K562 (cell line): Measurements from ENCODE around the gene AFF3. TPM values are rescaled to one million over a fixed set of nuclear protein-coding genes. Genes with fewer than 3 reads are reported as not detected.

ENCODE experiments used
- ATAC-seq: fragments of 200-7000 bp; cut with Tn5 transposase; 3 replicates; pipeline ENCODE4 v1.9.1; 2020; ENCODE audit warnings: moderate library complexity
- BruUV-seq: library from RNA; stranded (reverse); fragments of 400-500 nt; replicated peaks from 2 replicates; lab custom pipeline; 2021; lab: Mats Ljungman, UMichigan
- CTCF ChIA-PET: fragments of 300-600 bp; formaldehyde crosslinking; extraction: SDS; loops from one replicate; lab custom pipeline; 2021; ENCODE audit warnings: low intra/inter-chr PET ratio; lab: Yijun Ruan, JAX
- POLR2A ChIA-PET: fragments of 300-600, 350-650 bp; sonication (Branson Sonifier 250); formaldehyde crosslinking; extraction: SDS; loops from one replicate; lab custom pipeline; 2021; ENCODE audit warnings: antibody characterized with exemption, inconsistent platforms; lab: Yijun Ruan, JAX
- DNase-seq, 4 experiments: peaks; one replicate each; pipeline versions ENCODE4 v3.0.0 to v3.0.0-alpha.2; 2011 to 2018; ENCODE audit warnings: low spot score in 3 of 4, mixed read lengths in 3 of 4; ENCODE audit errors: extremely low read depth in 1 of 4
- FAIRE-seq: peaks from 2 replicates; lab custom pipeline; 2011; peaks lifted over from hg19 to GRCh38; lab: Jason Lieb, UNC
- H2AFZ ChIP-seq: 2 replicates; pipeline ENCODE4 v1.6.0; 2011; ENCODE audit warnings: low read depth, low read length, control low read depth, inconsistent platforms
- H3K27ac ChIP-seq: fragments of 200-600 bp; 3 replicates; pipeline ENCODE4 v1.8.0; 2011; ENCODE audit warnings: low read depth, mild to moderate bottlenecking, control low read depth, inconsistent platforms, low read length, moderate library complexity, mixed read lengths; ENCODE audit errors: extremely low read depth
- H3K27me3 ChIP-seq, 2 experiments: fragments of 300-600 bp in 1 of 2; 2 replicates in 1 of 2; 3 replicates in 1 of 2; pipeline versions ENCODE4 v1.6.0 to v1.8.0; 2011; ENCODE audit warnings: inconsistent platforms in 2 of 2, low read length in 2 of 2, mild to moderate bottlenecking in 1 of 2, mixed read lengths in 1 of 2, moderate library complexity in 1 of 2; ENCODE audit not compliant: control insufficient read depth in 2 of 2, insufficient read depth in 2 of 2
- H3K36me3 ChIP-seq: fragments of 300-600 bp; 3 replicates; pipeline ENCODE4 v1.8.0; 2011; ENCODE audit warnings: mild to moderate bottlenecking, low read length, inconsistent platforms; ENCODE audit not compliant: control insufficient read depth, insufficient read depth
- H3K4me1 ChIP-seq, 2 experiments: fragments of 200-600 bp in 1 of 2; replicated peaks in 1 of 2; 2 replicates in 1 of 2; 3 replicates in 1 of 2; pipeline versions ENCODE4 v1.5.1 to v1.8.0; 2011; ENCODE audit warnings: inconsistent platforms in 2 of 2, low read length in 2 of 2, mild to moderate bottlenecking in 1 of 2, mixed read lengths in 1 of 2, moderate library complexity in 1 of 2; ENCODE audit not compliant: control insufficient read depth in 2 of 2, insufficient read depth in 2 of 2
- H3K4me2 ChIP-seq: 2 replicates; pipeline ENCODE4 v1.6.1; 2011; ENCODE audit warnings: low read length, control low read depth, inconsistent platforms, mixed read lengths; ENCODE audit not compliant: insufficient read depth
- H3K4me3 ChIP-seq: fragments of 200-600 bp; sonication (generic), shearing (Covaris generic); 2 replicates; pipeline ENCODE4 v1.5.1; 2016; ENCODE audit warnings: control low read depth, inconsistent platforms
- H3K79me2 ChIP-seq: fragments of 200-600 bp; 3 replicates; pipeline ENCODE4 v1.8.0; 2011; ENCODE audit warnings: low read length, inconsistent platforms; ENCODE audit not compliant: control insufficient read depth, insufficient read depth
- H3K9ac ChIP-seq, 2 experiments: 2 replicates each; pipeline versions ENCODE4 v1.6.0 to v1.6.1; 2011; ENCODE audit warnings: low read depth in 2 of 2, low read length in 2 of 2, control low read depth in 1 of 2, inconsistent platforms in 1 of 2, mild to moderate bottlenecking in 1 of 2, mixed read lengths in 1 of 2; ENCODE audit not compliant: insufficient read depth in 1 of 2
- H3K9me1 ChIP-seq: one replicate; pipeline ENCODE4 v1.6.0; 2011; ENCODE audit warnings: inconsistent platforms, mild to moderate bottlenecking, low read length, moderate library complexity; ENCODE audit not compliant: control insufficient read depth, insufficient read depth
- H3K9me3 ChIP-seq: replicated peaks from 2 replicates; pipeline ENCODE4 v1.5.1; 2011; ENCODE audit warnings: low read depth, low read length, inconsistent platforms; ENCODE audit not compliant: control insufficient read depth, insufficient read depth
- H4K20me1 ChIP-seq: replicated peaks from 2 replicates; pipeline ENCODE4 v1.6.1; 2011; ENCODE audit warnings: low read length, inconsistent platforms, mixed read lengths; ENCODE audit not compliant: control insufficient read depth, insufficient read depth
- E2F1 ChIP-seq: sonication (generic); formaldehyde crosslinking; IDR thresholded peaks from 2 replicates; pipeline ENCODE4 v1.8.1; 2023; ENCODE audit warnings: mild to moderate bottlenecking, missing genetic modification reagents, moderate library complexity
- HDGF ChIP-seq: fragments of 450-650 bp; IDR thresholded peaks from 2 replicates; pipeline ENCODE4 v1.6.1; 2016
- HES1 ChIP-seq: fragments of 450-650 bp; IDR thresholded peaks from 2 replicates; pipeline ENCODE4 v1.6.1; 2016; ENCODE audit warnings: low read depth, mild to moderate bottlenecking, moderate library complexity
- LCOR ChIP-seq: sonication (generic); formaldehyde crosslinking; IDR thresholded peaks from 2 replicates; pipeline ENCODE4 v1.8.0; 2022; ENCODE audit warnings: mild to moderate bottlenecking, missing genetic modification reagents
- MNT ChIP-seq, 2 experiments: fragments of 450-650 bp; conservative IDR thresholded peaks; 2 replicates each; pipeline ENCODE4 v1.6.1; 2017; ENCODE audit warnings: mild to moderate bottlenecking in 2 of 2, moderate library complexity in 2 of 2
- PRPF4 ChIP-seq: fragments of 200-400 bp; formaldehyde crosslinking; IDR thresholded peaks from one replicate; pipeline ENCODE4 v1.6.1; 2017; ENCODE audit warnings: low read length, low read depth, mild to moderate bottlenecking; ENCODE audit not compliant: insufficient read depth, poor library complexity, severe bottlenecking
- RCOR1 ChIP-seq, 2 experiments: IDR thresholded peaks; 2 replicates each; pipeline ENCODE4 v1.6.1; 2012; ENCODE audit warnings: low read depth in 2 of 2, low read length in 2 of 2, borderline replicate concordance in 1 of 2, improper control_type of control experiment in 1 of 2
- ZNF232 ChIP-seq: sonication (generic); formaldehyde crosslinking; IDR thresholded peaks from 2 replicates; pipeline ENCODE4 v1.8.0; 2022; ENCODE audit warnings: mild to moderate bottlenecking, missing genetic modification reagents
- ZNF277 ChIP-seq: fragments of 250-450 bp; sonication (Bioruptor Pico); IDR thresholded peaks from 2 replicates; pipeline ENCODE4 v1.8.0; 2022; ENCODE audit warnings: inconsistent platforms, mild to moderate bottlenecking, moderate library complexity, borderline replicate concordance
- ZNF347 ChIP-seq: fragments of 450-650 bp; formaldehyde crosslinking; IDR thresholded peaks from 2 replicates; pipeline ENCODE4 v1.4.0; 2020; ENCODE audit warnings: low read depth, mild to moderate bottlenecking, moderate library complexity
- WGBS: fragments of 100-300 bp; shearing (Covaris generic); methylation state at CpG from one replicate; pipeline ENCODE4 v1.1.6; 2016; ENCODE audit warnings: low coverage, mixed read lengths; ENCODE audit not compliant: insufficient coverage; ENCODE audit errors: missing lambda C conversion rate; 5-methylcytosine and 5-hydroxymethylcytosine counted together
- in situ Hi-C: fragments of 300-500 bp; cut with MboI; formaldehyde crosslinking; loops from 4 replicates; pipeline ENCODE4 v1.15.0; 2018; ENCODE audit warnings: inconsistent platforms, mixed read lengths
- intact Hi-C: fragments of 100-400 bp; cut with micrococcal nuclease; formaldehyde crosslinking; loops from 2 replicates; pipeline ENCODE4 v1.14.2; 2022
- polyA plus RNA-seq, 8 experiments: library from polyadenylated mRNA; depleted of rRNA in 4 of 8; stranded (reverse) in 5 of 8; unstranded in 3 of 8; fragments of >200 nt; fragmentation: Nextera tagmentation in 2 of 8; fragmentation: Illumina TruSeq in 1 of 8; extraction: Ambion mirVana in 2 of 8; extraction: Trizol in 1 of 8; gene quantifications; 2 replicates each; pipeline versions ENCODE4 v1.2.1 to v1.2.3, GENCODE V29; 2011 to 2014; ENCODE audit warnings: inconsistent platforms in 1 of 8, missing spikeins in 1 of 8
- total RNA-seq, 7 experiments: library from RNA; depleted of rRNA in 6 of 7; stranded (reverse); fragments of >200 nt in 6 of 7; fragmentation: Illumina TruSeq in 2 of 7; extraction: Trizol in 2 of 7; gene quantifications; 2 replicates each; pipeline versions ENCODE4 v1.2.1 to v1.2.3, GENCODE V29; 2011 to 2021; ENCODE audit warnings: low replicate concordance in 1 of 7

Gene AFF3
- total and polyA plus RNA-seq, 9 of the 15 experiments (the other 6 are each of a cell fraction or from before 2014, with no cell fraction given), result 0.02 to 0.11 TPM; not detected in 7

GRCh38 chr2:99834426-99834825 lies 308.0 kb downstream of the AFF3 start:
- peaks cover 4% of the 10 kb centered on the region for H4K20me1 ChIP-seq
- no TSS peak for BruUV-seq
- H3K27ac ChIP-seq, result no peak overlapping the region
- no peak overlapping the region for H2AFZ ChIP-seq
- H3K9me1 ChIP-seq, result no peaks in the 10 kb centered on the region
- WGBS, result 0% methylated on average over 6 of the region's 6 CpGs
- no peaks in the 10 kb centered on the region for H3K36me3 ChIP-seq
- FAIRE-seq (no peak), ATAC-seq (no peak), DNase-seq (no peak)
- H3K79me2 ChIP-seq, result no peaks in the 10 kb centered on the region
- no peak overlapping the region for H3K4me2 ChIP-seq
- in situ Hi-C loops (no loop called here), intact Hi-C loops (no loop called here)
- ChIA-PET POLR2A (no interaction called here), CTCF (no interaction called here)
- no peak overlapping the region for H3K9ac ChIP-seq
- no peaks in the 10 kb centered on the region for H3K4me1 ChIP-seq
- peaks cover 16 to 36% of the 10 kb centered on the region in 2 experiments for H3K27me3 ChIP-seq
- H3K9me3 ChIP-seq, result no peaks in the 10 kb centered on the region
- H3K4me3 ChIP-seq, result no peak overlapping the region
- TF ChIP-seq HDGF (no peak), ZNF277 (no peak), LCOR (CRISPR knock-in tag) (no peak), PRPF4 (no peak), ZNF232 (no peak), HES1 (no peak), MNT (conservative IDR thresholded peaks at IDR 0.05) (no peak), ZNF347 (CRISPR knock-in tag) (no peak), RCOR1 (IDR thresholded peaks at IDR 0.05; ENCODE audit: borderline replicate concordance in 1 of 2, low read depth in 2 of 2, low read length in 2 of 2) (no peak), E2F1 (no peak)
